SU-DHL-6 (cell line): ENCODE results near the gene LCOR.

ENCODE experiments used
- H2AFZ ChIP-seq: fragments of 200-600 bp; sonication (generic); 2 replicates; pipeline ENCODE4 v1.6.1; 2014; ENCODE audit warnings: low read depth, mild to moderate bottlenecking, moderate library complexity, mixed read lengths, antibody characterized with exemption, low read length; ENCODE audit not compliant: severe bottlenecking
- H3F3A ChIP-seq: fragments of 200-600 bp; shearing (Covaris generic); 2 replicates; pipeline ENCODE4 v1.6.0; 2016; ENCODE audit warnings: antibody characterized with exemption, mild to moderate bottlenecking; ENCODE audit not compliant: insufficient read depth
- H3K27ac ChIP-seq: fragments of 200-600 bp; sonication (generic); 2 replicates; pipeline ENCODE4 v1.5.1; 2016; ENCODE audit warnings: low read depth, mild to moderate bottlenecking, low read length, moderate library complexity, mixed read lengths
- H3K27me3 ChIP-seq: fragments of 200-600 bp; sonication (generic), shearing (Covaris generic); 2 replicates; pipeline ENCODE4 v1.6.0; 2014; ENCODE audit warnings: mild to moderate bottlenecking, low read length
- H3K36me3 ChIP-seq: fragments of 200-600 bp; sonication (generic); 2 replicates; pipeline ENCODE4 v1.6.1; 2014; ENCODE audit warnings: mild to moderate bottlenecking, low read length, mixed read lengths
- H3K4me2 ChIP-seq: fragments of 300-600, 200-600 bp; shearing (Covaris generic), sonication (generic); 2 replicates; pipeline ENCODE4 v1.6.0; 2014; ENCODE audit warnings: low read length, low read depth, mild to moderate bottlenecking; ENCODE audit not compliant: poor library complexity, severe bottlenecking
- H3K4me3 ChIP-seq: fragments of 200-600 bp; sonication (generic); 2 replicates; pipeline ENCODE4 v1.5.1; 2014; ENCODE audit warnings: antibody characterized with exemption, low read length, mild to moderate bottlenecking, mixed read lengths; ENCODE audit not compliant: insufficient read depth, poor library complexity, severe bottlenecking
- H3K79me2 ChIP-seq: fragments of 200-600 bp; sonication (generic); 2 replicates; pipeline ENCODE4 v1.6.1; 2014; ENCODE audit warnings: mild to moderate bottlenecking, low read length, moderate library complexity; ENCODE audit not compliant: insufficient read depth
- H3K9ac ChIP-seq: fragments of 200-600 bp; sonication (generic); 2 replicates; pipeline ENCODE4 v1.7.0; 2014; ENCODE audit warnings: mild to moderate bottlenecking, low read length
- H3K9me2 ChIP-seq: fragments of 200-600 bp; sonication (generic); replicated peaks from 2 replicates; pipeline ENCODE4 v1.6.1; 2014; ENCODE audit warnings: low read length; ENCODE audit not compliant: insufficient read depth
- H3K9me3 ChIP-seq: fragments of 200-600 bp; sonication (generic); 2 replicates; pipeline ENCODE4 v1.6.1; 2014; ENCODE audit warnings: low read length, mixed read lengths; ENCODE audit not compliant: insufficient read depth
- H4K20me1 ChIP-seq: fragments of 200-600 bp; sonication (generic); 2 replicates; pipeline ENCODE4 v1.6.1; 2014; ENCODE audit warnings: low read depth, mild to moderate bottlenecking, antibody characterized with exemption, low read length, moderate library complexity, mixed read lengths
- CTCF ChIP-seq: fragments of 200-600 bp; sonication (generic); IDR thresholded peaks from one replicate; pipeline ENCODE4 v1.5.1; 2017; ENCODE audit warnings: antibody characterized with exemption, mild to moderate bottlenecking, low read length, moderate library complexity; ENCODE audit not compliant: insufficient read depth, poor library complexity, severe bottlenecking
- EZH2phosphoT487 ChIP-seq: fragments of 200-600 bp; sonication (generic), shearing (Covaris generic); conservative IDR thresholded peaks from 2 replicates; pipeline ENCODE4 v1.6.1; 2018; ENCODE audit warnings: mild to moderate bottlenecking, antibody characterized with exemption, low read length, moderate library complexity, mixed read lengths

The LCOR gene

GRCh38 chr10:97003804-97004201, 171.7 kb downstream of the LCOR start:
- TF ChIP-seq CTCF (no peak), EZH2phosphoT487 (no peak)
- Histone ChIP-seq H2AFZ (no peak overlapping the region), H3K79me2 (no peaks in the 10 kb centered on the region), H3K4me3 (no peak overlapping the region), H3K27ac (no peak overlapping the region), H3K27me3 (no peaks in the 10 kb centered on the region), H3K9me3 (peaks cover 15% of the 10 kb centered on the region; the same call in 1 of the 2 replicates), H3K9ac (no peak overlapping the region), H3K9me2 (no peaks in the 10 kb centered on the region), H4K20me1 (no peaks in the 10 kb centered on the region), H3K36me3 (0 out of 2 replicates have a peak, but pooled peaks cover 6% of the 10 kb centered on the region), H3F3A (no peaks in the 10 kb centered on the region), H3K4me2 (no peak overlapping the region)

GRCh38 chr10:97004591-97004990, 172.5 kb downstream of the LCOR start:
- H2AFZ ChIP-seq = no peak overlapping the region
- H4K20me1 ChIP-seq = no peaks in the 10 kb centered on the region
- no peak overlapping the region for H3K9ac ChIP-seq
- H3K27me3 ChIP-seq = no peaks in the 10 kb centered on the region
- H3K9me2 ChIP-seq = no peaks in the 10 kb centered on the region
- H3F3A ChIP-seq = no peaks in the 10 kb centered on the region
- no peak overlapping the region for H3K4me3 ChIP-seq
- H3K27ac ChIP-seq = no peak overlapping the region
- H3K36me3 ChIP-seq = 0 out of 2 replicates have a peak, but pooled peaks cover 6% of the 10 kb centered on the region
- H3K9me3 ChIP-seq = peaks cover 15% of the 10 kb centered on the region; the same call in 1 of the 2 replicates
- H3K79me2 ChIP-seq = no peaks in the 10 kb centered on the region
- no peak overlapping the region for H3K4me2 ChIP-seq
- TF ChIP-seq CTCF (no peak), EZH2phosphoT487 (no peak)

GRCh38 chr10:97005349-97005748, 173.3 kb downstream of the LCOR start:
- H2AFZ ChIP-seq = no peak overlapping the region
- H3K36me3 ChIP-seq = 0 out of 2 replicates have a peak, but pooled peaks cover 6% of the 10 kb centered on the region
- no peak overlapping the region for H3K27ac ChIP-seq
- no peaks in the 10 kb centered on the region for H3K79me2 ChIP-seq
- no peak for TF ChIP-seq CTCF
- TF ChIP-seq EZH2phosphoT487 = no peak
- H3K9ac ChIP-seq = no peak overlapping the region
- H4K20me1 ChIP-seq = no peaks in the 10 kb centered on the region
- H3F3A ChIP-seq = no peaks in the 10 kb centered on the region
- no peak overlapping the region for H3K4me2 ChIP-seq
- no peaks in the 10 kb centered on the region for H3K9me2 ChIP-seq
- no peak overlapping the region for H3K4me3 ChIP-seq
- H3K27me3 ChIP-seq = no peaks in the 10 kb centered on the region
- peaks cover 15% of the 10 kb centered on the region; the same call in 1 of the 2 replicates for H3K9me3 ChIP-seq
